GM19023 (cell line): Measurements from ENCODE around the gene ENTREP1.
"Not testable (repeated sequence)": the region's sequence is repeated elsewhere in the genome, so short reads cannot be mapped to it uniquely, and the experiment has no call there.

ENCODE experiments used
- ATAC-seq: cut with Tn5 transposase; IDR thresholded peaks from one replicate; pipeline ENCODE4 v1.9.1; 2021; ENCODE audit warnings: mild to moderate bottlenecking, moderate library complexity; ENCODE audit not compliant: unreplicated experiment

Gene ENTREP1, protein sequence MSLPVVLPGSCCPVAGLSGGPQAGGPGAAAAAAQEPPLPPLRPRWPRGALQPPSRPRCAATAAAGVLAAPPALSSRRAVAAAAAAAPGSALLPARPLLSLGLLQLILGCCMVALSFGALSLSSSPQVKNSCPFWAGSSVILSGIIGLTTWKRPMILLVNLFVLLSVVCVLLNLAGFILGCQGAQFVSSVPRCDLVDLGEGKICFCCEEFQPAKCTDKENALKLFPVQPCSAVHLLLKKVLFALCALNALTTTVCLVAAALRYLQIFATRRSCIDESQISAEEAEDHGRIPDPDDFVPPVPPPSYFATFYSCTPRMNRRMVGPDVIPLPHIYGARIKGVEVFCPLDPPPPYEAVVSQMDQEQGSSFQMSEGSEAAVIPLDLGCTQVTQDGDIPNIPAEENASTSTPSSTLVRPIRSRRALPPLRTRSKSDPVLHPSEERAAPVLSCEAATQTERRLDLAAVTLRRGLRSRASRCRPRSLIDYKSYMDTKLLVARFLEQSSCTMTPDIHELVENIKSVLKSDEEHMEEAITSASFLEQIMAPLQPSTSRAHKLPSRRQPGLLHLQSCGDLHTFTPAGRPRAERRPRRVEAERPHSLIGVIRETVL

DNA sequence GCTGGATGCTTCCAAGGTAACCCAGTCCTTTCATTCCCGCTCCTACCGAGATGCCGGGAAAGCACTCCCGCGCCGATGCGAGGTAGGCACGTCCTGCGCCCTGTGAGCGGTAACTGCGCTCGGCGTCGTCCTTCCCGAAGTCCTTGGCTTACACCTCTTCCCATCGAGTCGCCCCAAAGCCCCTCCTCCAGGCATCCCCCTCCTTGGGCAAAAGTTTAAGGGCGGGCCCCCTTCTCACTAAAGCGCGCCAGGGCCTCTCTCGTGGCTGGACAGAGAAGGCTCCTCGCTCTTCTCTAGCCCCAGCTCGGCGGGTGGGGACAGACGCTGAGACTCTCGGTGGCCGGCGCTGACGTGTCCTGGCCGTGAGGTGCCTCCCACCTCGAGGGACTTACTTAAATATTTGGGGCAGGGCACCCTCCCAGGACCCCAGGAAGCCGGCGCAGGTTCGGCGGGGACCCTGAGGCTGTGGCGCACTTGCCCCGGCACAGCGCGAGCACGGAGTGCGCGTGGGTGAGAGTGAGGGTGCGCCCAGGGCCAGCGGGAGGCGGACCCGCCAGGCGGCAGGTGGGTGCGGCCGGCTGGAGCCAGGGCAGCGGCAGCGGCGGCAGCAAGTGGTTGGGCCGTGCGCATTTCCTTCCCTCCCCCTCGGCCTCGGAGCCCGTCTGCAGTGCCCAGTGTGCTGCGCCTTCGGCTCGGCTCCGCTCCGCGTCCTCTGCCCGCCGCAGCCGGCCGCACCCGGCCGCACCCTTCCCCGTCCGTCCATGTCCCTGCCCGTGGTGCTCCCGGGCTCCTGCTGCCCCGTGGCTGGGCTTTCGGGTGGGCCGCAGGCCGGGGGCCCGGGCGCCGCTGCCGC is at the start of gene ENTREP1:
Gene ENTREP1 (plus strand): TSS at position 667 of the 853 bp plus-strand sequence. CDS start 95 bp downstream, at position 762.
- ATAC-seq, result no peak

DNA sequence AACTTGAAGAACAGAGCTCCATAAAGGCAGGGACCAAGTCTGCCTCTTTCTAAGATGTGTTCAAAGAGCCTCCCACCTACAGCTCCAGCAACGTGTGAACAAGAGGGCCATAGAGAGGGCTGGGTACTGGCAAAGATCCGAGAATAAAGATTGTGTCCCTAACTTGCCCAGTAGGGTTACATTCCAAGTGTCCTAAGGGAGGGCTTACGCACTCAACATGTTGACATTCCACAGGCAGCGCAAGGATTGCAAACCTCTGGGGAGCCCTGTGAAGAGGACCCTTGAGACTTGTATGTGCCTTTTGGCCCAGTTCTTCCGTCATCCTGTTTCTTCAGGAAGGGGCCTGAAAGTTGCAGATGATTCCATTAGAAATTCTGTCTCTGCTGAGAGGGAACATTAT is 48.2 kb upstream of the ENTREP1 start:
- no peak for ATAC-seq

DNA sequence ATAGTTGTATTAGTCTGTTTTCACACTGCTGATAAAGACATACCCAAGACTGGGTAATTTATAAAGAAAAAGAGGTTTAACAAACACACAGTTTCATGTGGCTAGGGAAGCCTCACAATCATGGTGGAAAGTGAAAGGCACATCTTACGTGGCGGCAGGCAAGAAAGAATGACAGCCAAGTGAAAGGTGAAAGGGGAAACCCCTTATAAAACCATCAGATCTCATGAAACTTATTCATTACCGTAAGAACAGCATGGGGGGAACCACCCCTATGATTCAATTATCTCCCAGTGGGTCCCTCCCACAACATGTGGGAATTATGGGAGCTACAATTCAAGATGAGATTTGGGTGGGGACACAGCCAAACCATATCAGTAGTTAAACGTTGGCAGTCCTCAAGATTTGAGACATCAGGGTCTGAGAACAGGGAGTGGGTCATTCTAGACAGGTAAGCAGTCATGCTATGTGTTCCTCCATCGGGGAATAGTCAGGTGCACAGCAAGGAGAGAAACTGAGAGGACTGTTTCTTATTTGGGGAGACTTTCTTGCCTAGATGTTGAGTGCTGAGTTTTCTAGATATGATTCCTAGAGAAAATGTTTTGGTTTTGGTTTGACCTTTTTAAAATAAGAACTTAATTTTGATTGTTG is 45.8 kb upstream of the ENTREP1 start:
- peak; percentile 81 for ATAC-seq

DNA sequence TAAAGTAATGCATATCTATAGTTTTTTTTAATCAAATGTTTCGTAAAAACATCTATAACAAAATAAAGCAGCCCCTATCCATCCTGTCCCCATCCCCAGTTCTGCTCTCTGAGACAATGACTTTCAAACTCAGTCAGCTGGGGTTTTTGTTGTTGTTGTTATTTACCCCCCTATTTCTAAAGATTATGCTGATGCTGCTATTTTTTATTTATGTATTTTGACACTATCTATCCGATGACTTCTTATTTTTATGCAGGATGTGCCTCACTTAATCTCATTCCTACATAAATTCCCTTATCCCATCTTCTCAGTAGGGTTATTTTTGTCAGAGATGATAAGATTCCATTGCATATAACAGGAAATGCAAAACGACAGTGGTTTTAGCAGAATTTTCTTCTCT is 45.3 kb upstream of the ENTREP1 start:
- no peak for ATAC-seq

DNA sequence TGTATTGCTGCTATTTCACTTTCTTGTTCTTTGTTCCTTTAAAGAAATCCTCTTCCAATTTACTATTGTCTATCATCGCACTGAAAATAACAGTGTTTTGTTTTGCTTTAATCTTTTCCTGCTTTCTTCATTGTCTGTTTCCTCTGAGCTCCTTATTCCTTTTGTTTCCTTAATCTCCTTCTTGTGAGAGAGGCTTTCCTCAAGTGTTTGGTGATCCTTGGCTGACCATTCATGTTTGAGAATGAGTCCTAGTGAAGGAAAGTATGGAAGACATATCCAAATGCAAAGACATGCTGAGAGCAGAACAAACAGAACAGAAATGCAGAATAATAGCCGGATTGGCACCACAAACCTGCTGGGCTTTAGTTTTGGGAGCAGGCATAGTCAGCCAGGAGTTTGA is 42.0 kb upstream of the ENTREP1 start:
- no peak for ATAC-seq

DNA sequence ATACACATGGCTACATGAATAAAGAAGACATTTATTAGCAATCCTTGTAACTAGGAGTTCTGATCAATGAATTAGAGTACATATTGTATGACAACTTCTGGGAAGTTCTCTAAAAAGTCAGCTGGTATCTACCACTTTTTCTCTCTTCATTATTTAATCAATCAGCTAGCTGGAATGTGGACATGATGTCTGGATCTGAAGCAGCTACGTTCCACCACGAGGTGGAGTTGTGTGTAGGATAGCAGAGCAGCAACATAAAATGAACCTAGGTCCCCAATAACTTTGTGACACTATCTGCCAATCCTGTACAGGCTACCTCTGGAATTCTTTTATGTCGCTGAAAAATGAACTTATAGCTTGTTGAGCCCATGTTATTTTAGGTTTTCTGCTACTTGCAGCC is 32.9 kb upstream of the ENTREP1 start:
- no peak for ATAC-seq

DNA sequence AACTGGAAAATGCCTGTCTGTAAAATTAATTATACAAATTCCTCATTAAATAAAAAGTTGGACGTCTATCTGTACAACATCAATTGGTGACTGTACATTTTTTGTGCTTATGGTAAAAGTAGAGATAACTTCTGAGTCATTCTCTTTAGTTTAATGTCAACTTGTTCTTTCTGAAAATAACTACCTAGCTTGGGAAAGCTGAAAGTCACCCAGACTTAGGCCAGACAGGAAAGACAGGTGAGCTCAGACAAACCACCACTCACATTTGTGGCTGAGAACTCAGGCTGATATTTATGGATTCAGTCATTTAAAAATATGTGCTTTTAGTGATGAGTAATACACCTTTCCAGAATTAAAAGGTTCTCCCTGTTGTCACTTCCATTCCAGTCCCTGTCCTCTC is 31.9 kb upstream of the ENTREP1 start:
- no peak for ATAC-seq

DNA sequence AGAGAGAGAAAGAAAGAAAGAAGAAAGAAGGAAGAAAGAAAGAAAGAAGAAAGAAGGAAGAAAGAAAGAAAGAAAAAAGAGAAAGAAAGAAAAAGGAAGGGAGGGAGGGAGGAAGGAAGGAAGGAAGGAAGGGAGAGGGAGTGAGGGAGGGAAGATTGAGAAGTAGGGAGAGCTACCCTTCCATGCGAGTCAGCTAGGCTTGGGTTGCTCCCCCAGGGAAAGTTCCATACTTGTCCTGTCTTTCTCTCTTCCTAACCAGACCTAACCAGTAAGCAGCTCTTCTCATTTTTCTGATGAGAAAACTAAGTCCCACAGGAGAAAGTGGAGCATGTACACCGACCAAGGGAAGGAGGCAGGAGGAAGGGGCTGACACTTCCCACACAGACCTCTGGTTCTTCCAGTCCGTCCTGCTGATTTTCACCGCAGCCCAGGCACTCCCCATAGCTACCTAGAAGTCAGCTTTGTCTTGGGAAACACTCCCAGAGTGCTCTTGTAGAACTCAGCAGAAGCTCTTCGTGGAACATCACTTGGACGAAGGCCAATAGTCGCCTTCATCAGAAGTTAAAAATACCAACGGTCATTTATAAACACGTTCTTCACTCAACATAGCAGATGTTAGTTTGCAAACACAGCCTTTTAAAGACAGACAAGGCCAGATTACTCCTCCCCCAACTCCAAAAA is 29.0 kb upstream of the ENTREP1 start:
- ATAC-seq, result no peak

DNA sequence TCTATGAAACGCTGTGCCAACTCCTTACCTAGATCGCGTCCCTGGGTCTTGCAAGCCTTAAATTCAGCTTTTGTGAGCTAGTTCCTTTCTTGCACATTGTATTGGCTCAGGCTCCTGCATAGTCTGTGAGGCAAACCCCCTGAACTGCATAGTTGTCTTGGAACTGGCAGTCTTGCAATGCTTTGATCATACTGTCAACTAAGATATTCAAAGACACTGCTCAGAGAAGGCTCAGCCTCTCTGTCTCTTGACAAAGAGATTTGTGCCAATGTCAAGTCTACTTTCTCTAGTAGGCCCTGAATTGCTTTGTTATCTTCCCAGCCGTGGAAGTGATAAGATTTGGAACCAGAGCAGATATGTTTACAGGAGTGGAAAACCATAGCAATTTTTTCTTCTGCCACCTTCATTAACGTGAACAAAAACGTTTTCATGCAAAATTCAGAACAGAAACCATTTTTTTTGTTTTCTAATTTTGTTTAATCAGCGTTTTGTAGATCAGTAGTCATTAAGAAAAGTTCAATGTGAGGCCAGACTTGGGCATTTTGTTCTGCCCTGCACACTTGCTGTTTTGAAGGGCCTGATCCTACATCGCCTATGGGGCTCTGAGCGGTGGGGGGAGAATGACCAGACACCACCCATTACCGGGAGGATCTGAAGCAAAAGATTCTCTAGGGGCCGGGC is 27.6 kb upstream of the ENTREP1 start:
- ATAC-seq, result no peak

DNA sequence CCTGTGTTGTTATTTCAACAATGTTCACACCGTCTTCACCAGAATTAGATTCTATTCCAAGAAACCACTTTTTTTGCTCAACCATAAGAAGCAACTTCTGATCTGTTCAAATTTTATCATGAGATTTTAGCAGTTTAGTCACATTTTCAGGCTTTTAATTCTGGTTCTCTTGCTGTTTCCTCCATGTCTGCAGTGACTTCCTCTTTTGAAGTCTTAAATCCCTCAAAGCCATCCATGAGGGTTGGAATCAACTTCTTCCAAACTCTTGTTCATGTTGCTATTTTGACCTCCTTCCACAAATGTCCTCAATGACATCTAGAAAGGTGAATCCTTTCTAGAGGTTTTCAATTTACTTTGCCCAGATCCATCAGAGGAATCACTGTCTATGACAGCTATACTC is 25.7 kb upstream of the ENTREP1 start:
- ATAC-seq, result no peak

DNA sequence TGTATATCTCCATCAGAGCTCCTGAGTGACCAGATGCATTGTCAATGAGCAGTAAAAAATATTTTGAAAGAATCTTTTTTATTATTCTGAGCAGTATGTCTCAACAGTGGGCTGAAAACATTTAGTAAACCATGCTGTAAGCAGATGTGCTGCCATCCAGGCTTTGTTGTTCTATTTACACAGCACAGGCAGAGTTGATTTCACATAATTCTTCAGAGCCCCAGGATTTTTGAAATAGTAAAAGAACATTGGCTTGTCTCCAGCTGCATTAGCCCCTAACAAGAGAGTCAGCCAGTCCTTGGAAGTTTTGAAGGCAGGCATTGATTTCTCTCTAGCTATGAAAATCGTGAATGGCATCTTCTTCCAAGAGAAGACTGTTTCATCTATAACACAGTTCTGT is 25.2 kb upstream of the ENTREP1 start:
- ATAC-seq, result no peak

DNA sequence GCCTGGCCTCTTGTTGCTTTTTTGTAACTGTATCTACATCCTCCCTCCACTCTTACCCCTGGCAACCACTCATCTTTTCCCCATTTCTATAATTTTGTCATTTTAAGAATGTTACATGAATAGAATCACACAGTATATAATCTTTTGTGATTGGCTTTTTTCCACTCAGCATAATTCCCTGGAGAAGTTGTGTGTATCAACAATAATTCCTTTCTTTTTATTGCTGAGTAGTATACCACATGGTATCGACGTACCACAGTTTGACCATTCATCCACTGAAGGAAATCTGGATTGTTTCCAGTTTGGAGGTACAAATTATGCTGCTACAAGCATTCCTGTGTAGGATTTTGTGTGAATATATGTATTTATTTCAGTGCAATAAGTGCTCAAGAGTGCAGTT is 21.7 kb upstream of the ENTREP1 start:
- no peak for ATAC-seq

DNA sequence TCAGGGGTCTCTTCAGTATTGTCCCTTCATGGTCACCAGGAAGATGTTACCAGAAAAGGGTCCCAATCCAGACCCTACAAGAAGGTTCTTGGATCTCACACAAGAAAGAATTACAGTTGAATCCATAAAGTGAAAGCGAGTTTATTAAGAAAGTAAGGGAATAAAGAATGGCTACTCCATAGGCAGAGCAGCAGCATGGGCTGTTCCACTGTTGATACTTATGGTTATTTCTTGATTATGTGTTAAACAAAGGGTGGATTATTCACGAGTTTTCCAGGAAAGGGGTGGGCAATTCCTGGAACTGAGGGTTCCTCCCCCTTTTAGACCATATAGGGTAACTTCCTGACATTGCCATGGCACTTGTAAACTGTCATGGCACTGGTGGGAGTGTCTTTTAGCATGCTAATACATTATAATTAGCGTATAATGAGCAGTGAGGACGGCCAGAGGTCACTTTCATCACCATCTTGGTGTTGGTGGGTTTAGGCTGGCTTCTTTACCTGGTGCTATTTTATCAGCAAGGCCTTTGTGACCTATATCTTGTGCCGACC is 18.0 kb upstream of the ENTREP1 start:
- ATAC-seq, result not testable (repeated sequence)

DNA sequence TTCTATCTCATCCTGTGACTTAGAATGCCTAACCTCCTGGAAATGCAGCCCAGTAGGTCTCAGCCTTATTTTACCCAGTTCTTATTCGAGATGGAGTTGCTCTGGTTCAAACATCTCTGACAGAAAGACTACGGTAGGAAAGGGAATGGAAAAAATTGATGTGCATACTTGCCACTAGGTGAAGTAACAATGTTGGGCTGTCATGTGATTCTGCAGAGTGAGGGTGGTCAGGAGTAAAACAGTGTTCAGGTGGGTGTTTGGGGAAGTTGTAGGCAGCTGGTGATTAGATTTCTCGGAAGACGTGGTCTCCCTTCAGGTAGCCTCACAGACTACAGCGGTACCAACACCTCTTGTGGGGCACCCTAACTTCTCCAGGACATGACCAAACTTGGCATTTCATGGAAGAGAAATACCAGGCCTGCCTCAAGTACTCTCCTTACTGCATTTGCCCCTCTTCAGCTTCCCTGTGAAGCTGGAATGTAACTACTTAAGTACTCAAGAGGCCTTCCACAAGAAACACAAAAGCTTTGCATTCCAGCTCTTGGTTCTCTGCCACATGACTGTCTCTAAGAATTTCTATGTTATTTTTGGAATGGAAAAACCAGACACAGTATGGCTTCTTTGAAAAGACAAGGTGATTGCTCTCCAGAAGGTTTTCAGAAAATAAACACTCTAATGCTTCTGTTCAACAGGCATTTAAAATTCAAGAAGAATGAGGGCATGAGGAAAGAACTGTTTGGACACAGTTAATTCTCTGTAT is 17.4 kb upstream of the ENTREP1 start:
- no peak for ATAC-seq

DNA sequence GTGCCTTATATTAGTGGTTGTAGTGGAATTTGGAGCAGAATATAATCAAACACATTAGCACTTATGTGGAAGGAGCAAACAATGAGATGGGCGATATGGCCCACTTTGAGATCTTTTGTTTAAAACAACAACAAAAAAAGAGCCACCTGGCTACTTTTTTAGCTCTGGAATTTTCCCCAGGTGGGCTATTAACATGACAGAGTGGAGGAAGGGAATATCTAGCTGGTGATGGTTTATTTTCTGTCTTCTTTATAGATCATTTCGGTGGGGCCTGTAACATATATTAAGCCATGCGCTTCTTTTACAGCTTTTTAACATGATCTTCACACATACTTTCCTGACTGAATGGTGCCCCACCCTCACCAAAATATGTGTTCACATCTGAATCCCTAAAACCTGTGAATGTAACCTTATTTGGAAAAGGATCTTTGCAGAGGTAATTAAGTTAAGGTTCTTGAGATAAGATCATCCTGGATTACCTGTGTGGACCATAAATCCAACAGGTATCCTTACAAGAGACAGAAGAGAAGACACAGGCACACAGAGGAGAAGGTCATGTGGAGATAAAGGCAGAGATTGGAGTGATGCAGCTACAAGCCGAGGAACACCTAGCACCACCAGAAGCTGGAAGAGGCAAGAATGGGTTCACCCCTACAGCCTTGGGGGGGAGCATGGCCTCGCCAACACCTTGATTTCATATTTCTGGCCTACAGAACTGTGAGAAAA is 16.6 kb upstream of the ENTREP1 start:
- ATAC-seq, result no peak

DNA sequence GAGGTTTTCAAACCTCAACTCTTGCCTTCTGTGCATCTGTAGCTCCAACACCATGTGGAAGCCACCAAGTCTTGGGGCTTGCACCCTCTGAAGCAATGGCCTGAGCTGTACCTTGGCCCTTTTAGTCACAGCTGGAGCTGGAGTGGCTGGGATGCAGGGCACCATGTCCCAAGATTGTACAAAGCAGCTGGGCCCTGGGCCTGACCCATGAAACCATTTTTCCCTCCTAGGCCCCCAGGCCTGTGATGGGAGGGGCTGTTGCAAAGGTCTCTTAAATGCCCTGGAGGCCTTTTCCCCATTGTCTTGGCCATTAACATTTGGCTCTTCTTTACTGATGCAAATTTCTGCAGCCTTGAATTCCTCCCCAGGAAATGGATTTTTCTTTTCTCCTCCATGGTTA is 11.8 kb upstream of the ENTREP1 start:
- no peak for ATAC-seq

DNA sequence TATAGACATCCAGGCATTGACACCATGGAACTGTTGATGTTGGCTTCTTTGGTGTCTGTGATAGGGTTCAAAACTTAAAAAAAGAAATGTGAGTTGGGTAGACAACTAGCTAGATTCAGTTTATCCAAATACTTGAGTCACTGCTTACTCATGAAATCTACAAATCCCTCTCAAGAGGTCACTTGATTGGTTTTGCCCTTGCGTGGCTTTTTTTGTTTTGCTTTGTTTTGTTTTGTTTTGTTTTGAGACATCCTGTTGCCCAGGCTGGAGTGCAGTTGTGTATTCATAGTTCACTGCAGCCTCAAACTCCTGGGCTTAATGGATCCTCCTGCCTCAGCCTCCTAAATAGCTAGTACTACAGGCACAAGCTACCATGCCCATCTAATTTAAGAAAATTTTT is 10.5 kb upstream of the ENTREP1 start:
- no peak for ATAC-seq

DNA sequence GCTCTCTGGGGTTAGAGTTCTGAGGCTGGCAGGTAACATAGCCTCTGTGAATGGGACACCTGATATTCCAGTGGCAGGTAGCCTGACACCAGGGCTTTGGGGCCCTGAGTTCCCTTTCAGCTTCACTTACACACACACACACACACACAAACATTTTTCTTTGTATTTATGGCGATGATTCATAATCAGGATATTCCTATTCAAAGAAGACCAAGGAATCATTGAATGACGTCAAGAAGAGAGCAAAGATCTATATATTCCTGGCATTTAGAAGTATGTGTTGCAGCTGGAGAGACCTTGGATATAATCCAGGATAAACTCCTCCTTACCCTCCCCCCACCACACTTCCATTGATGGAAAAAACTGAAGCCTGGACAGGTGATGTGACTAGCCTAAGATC is 7.9 kb upstream of the ENTREP1 start:
- ATAC-seq, result no peak
